GM18873 (cell line): ENCODE measurements around the gene SSBP4.
"Not testable (repeated sequence)": the region's sequence is repeated elsewhere in the genome, so short reads cannot be mapped to it uniquely, and the experiment has no call there.

Experiments used
- ATAC-seq: cut with Tn5 transposase; IDR thresholded peaks from one replicate; pipeline ENCODE4 v1.9.1; 2021; ENCODE audit warnings: mild to moderate bottlenecking, moderate library complexity, moderate number of reproducible peaks; ENCODE audit not compliant: unreplicated experiment, low FRiP score

SSBP4 gene

DNA sequence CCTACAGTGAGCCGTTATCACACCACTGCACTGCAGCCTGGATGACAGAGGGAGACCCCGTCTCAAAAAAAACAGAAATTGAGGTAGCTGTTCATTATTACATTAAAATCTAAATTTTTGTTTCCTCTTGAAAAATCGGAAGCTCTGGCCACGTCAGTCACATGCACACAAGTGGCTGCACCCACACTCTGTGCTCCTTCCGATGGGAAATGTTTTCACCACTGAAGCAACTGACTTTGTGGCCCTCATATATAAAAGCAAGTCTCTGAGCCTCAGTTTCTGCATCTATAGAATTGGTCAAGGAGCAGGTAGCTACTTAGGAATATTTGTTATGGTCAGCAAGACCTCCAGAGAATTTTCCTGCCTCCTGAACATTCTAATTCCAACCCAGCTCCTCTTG lies 26.3 kb upstream of the SSBP4 start:
- no peak for ATAC-seq

DNA sequence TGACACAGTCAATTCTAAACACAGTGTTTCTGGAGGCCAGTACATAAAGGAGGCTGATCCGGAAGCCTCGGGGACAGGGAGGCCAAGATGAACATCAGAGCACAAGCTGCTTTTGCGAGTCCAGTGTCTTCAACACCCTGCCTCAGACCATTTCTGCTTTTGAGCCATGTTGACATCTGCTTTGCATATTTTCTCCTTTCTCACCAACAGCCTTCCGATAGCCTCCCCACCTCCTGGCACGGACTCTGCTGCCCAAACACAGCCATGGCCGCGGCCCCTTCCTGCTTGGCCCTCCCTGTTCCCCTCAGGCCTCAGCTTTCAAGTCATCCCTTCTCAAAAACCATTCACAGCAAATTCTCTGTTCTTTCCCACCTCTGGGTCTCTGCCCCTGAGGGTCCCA lies 25.4 kb upstream of the SSBP4 start:
- no peak for ATAC-seq

GRCh38 chr19:18396471-18397241 lies 22.5 kb upstream of the SSBP4 start:
- no peak for ATAC-seq

DNA sequence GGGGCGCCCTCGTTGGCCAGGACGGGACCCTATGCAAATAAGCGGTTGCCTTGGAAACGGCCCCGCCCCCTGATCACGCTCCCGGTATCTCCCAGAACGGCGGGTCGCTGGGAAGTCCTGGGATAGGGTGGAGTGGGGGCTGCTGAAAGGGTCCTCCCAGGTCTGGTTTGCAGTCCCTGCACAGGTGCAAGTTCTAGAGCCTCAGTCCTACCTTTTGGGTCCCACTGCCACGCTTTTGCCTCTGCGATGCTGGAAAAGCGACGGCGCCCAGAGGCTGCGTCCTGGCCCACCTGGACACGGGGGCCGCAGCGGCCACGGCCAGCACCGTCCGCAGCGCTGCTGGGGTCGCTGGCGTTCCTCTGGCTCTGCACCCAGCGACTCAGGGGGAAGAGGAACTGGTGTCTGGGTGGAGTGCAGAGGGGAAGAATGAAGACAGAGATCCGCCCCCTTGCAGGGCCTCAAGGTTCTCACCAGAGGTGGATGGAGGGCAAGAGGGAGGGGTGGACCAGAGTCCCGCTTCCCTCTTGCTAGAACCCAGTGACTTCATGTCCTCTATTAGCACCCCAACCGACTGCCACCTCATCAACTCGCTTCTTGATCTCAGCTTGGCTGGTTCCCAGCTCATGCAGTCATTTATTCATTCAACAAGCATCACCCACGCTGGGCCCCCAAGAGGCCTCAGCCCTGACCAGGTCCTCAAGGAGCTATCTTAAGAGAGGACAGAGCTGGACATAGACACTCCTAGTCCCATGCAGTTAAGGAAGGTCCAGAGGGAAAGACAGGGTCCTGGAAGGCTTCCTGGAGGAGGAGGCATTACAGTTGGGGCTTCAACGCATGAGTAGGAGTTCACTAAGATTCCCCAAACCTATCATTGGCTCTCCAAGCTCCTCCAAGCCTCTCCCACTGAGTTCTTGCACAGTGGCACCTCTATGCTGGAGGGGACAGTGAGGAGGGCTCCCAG lies 21.7 kb upstream of the SSBP4 start, which contains the start of gene LRRC25:
Gene LRRC25 (minus strand): TSS at position 381 of the 961 bp plus-strand sequence. CDS start 659 bp downstream, outside the sequence.
- ATAC-seq = no peak

- ATAC-seq = no peak
Measured at GRCh38 chr19:18399008-18399407, 20.2 kb upstream of the SSBP4 start.

GRCh38 chr19:18401580-18402112 lies 17.6 kb upstream of the SSBP4 start:
- ATAC-seq = no peak

GRCh38 chr19:18402455-18403248 lies 16.5 kb upstream of the SSBP4 start:
- ATAC-seq = not testable (repeated sequence)

- not testable (repeated sequence) for ATAC-seq
Measured at GRCh38 chr19:18405754-18406153, 13.4 kb upstream of the SSBP4 start.

- no peak for ATAC-seq
Measured at GRCh38 chr19:18406749-18407148, 12.4 kb upstream of the SSBP4 start.

DNA sequence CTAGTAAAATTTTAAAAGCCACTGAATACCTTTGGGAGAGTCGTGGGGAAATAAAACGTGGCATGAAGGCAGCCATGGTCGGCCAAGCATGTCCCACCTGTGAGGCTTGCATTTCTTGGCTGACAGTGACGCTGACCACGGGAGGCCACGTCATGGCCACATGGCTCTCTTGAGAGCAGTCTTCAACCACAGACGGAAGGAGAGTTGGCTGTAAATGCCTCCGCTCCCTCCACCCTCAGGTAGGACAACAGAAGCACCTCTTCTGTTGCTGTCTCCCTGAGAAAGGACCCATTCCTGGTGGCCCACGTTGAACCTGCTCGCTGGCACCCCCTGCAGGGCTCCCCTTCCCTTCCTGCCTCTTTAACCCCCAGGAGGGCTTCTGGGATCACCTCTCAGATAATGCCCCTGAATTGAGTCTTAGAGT lies 11.1 kb upstream of the SSBP4 start:
- peak; percentile 53 for ATAC-seq

GRCh38 chr19:18412610-18413239 lies 6.5 kb upstream of the SSBP4 start:
- no peak for ATAC-seq

DNA sequence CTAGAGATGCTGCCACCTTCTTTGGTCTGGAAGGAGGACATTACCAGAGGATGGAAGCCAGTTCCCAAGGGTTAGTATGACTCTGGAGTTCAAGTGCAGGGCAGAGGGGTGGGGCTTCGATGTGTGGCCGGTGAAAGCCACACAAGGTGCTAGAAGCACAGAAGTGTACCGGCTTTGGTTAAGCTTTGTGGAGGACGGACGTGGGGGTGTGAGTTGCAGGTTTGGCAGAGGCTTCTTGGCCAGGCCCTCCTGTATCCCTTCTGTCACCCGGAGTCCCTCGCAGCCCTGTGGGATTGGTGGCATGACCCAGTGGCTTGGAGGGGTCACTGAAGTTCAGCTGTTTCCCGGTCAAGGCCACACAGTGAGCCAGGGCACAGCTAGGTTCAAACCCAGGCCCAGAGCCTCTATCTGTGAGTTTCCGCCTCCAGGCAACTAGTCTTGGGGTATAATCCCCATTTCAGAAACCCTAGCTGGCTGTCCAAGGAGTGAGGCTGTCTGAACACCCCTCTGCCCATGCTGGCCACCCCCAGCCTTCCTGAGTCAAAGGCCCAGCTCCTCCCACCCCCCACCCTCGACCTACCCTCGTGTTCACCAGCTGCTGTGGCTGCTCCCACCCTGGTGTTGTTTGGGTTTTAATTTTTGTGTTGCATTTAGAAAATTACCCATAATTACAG lies 4.6 kb upstream of the SSBP4 start:
- no peak for ATAC-seq

GRCh38 chr19:18415178-18415867 lies 3.9 kb upstream of the SSBP4 start:
- ATAC-seq = no peak

GRCh38 chr19:18416778-18417249 lies 2.4 kb upstream of the SSBP4 start:
- no peak for ATAC-seq

DNA sequence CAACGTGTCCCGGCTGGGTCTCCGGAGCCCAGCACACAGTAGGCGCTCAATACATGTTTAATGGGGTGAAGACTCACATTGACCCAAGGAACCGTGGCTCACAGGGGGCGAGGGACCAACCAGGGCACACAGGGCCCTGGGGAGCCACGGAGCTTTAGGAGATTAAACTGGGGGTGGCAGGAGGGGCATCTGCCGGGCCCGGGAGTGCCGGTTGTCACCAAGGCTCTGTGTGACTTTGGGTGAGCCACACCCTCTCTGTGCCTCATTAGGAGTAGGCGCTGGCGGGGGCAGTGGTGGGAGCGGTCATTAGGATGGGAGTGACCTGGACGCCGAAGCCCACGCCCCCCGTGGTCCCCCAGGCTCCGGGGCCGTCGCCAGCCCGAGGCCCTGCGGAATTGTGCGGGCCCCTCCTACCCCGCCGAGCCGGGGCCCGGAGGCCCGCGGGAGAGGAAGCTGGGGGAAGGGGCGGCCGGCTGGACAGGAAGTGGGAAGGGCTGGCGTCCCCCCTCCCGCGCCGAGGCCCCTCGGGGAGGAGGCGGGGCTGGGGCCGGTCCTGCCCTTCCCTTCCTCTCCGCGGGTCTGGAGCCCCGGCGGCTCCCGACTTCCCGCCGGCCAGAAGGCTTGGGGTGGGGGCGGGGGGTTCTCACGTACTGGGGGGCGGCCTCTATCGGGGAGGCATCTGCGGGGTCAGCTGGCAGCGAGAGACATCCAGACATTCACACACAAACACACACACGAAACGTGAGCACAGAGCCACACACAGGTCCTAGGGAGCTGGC lies 1.8 kb upstream of the SSBP4 start:
- no peak for ATAC-seq

- ATAC-seq = no peak
Measured at GRCh38 chr19:18418029-18418482, 1.1 kb upstream of the SSBP4 start.

DNA sequence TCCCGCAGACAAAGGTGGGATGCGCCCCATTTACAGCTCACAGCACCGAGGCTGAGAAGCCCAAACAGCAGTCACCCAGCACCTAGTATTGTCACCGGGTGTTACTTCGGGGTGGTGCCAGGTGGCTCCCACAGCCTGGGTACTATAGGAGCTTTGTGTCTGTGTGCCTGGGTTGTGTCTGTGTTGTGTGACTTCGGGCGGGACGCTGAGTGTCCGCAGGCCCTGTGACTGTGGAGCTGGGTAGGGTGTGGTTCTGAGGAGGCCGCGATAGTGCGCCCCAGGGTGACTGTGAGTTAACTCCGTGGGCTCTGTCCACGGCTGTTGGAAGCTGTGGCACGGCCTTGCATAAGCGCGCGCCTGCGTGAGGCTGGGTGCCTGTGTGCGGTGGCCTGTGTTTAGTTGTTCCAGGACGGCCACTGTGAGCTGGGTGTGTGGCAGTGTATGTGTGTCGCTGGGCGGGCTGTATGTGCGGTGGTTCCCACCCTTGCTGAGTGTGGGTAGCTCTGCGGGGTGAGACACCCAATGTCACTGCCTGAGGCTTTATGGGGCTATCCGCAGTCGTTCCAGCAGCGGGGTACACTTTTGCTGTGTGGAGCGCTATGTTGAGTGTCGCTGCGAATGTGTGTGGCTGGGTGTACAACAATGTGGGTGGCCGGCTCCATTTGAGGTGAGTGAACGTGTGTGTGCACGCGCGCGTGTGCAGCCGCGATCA lies 559 bp upstream of the SSBP4 start:
- no peak for ATAC-seq
